Measurements from ENCODE around the gene PPARD. TPM values are rescaled to one million over a fixed set of nuclear protein-coding genes. Genes with fewer than 3 reads are reported as not detected.

Gene PPARD
- 7.3 and 10.0 TPM in 2 replicates for total RNA-seq

DNA sequence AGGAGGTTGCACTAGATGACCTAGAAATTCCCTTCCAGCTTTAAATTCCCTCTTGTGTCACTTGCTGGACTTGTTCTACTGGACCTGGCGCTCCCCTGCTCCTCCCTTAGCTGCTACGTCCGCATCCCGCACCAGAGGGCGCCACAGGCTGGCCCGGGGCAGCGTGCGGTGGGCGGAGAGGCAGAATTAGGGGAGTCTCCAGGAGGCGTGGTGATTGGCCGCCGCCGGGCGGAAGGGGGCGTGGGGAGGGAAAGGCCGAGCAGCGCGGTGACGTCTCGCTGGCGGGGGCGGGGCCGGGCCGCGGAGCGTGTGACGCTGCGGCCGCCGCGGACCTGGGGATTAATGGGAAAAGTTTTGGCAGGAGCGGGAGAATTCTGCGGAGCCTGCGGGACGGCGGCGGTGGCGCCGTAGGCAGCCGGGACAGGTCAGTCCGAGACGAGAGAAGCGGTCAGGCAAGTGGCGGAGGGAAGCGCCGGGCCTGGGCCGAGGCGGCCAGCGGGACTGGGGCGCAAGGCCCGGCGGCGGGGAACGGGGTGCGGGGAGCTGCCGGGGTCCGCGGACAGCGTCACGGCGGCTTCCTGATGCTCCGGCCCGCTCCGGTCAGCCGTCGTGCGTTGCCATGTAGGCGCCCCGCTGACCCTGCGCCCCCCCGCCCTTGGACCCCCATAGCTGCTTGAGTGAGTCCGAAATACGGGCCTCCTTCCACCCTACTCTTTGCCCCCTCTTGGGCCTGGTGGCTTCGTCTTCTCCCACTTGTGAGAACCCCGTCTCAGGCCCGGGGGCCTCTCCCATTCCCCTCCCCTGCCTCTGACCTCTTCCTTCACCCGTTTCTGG is at the start of gene PPARD:
Gene PPARD, plus strand, starts transcription at position 301 of the 834 bp plus-strand sequence. CDS start 68,530 bp downstream, outside the sequence.

DNA sequence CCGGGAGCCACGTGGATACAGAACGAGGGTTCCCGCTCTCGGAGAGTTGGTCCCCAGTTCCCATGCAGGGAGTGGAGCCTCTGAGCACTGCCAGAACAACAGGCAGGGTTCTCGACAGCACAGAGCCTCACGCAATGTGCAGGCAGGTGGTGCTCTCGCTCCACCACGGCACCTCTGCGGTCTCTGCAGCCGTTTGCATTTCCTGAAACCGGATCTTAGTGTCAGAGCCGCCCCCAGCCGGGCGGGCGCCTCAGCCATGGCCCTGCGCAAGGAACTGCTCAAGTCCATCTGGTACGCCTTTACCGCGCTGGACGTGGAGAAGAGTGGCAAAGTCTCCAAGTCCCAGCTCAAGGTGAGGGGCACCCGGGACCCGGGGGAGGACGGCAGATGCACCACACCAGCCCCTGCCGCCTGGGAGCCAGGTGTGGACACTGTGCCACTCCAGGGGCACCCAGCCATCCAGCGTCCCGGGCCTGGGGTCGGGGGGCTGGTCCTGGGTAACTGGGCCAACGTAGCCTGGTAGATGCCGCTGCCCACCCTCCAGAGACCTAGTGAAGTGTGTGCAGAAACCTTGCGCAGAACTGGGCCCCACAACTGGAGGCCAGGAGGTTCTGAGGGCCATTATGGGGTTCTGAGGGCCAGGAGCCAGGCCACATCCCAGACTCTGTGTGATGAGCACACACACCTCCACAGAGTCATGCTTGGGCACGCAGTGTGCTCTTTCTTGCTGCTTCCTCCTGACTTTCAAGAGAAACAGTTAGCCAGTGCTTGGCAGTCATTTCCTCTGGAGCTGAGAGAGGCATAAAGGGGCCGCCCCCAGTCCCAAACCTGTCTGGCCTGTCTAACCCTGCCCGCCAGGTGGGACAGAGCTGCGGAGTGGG is 44.5 kb upstream of the PPARD start, which contains the start of gene DEF6:
Gene DEF6, plus strand, starts transcription at position 218 of the 881 bp plus-strand sequence. Its CDS starts 39 bp downstream, at position 257.

DNA sequence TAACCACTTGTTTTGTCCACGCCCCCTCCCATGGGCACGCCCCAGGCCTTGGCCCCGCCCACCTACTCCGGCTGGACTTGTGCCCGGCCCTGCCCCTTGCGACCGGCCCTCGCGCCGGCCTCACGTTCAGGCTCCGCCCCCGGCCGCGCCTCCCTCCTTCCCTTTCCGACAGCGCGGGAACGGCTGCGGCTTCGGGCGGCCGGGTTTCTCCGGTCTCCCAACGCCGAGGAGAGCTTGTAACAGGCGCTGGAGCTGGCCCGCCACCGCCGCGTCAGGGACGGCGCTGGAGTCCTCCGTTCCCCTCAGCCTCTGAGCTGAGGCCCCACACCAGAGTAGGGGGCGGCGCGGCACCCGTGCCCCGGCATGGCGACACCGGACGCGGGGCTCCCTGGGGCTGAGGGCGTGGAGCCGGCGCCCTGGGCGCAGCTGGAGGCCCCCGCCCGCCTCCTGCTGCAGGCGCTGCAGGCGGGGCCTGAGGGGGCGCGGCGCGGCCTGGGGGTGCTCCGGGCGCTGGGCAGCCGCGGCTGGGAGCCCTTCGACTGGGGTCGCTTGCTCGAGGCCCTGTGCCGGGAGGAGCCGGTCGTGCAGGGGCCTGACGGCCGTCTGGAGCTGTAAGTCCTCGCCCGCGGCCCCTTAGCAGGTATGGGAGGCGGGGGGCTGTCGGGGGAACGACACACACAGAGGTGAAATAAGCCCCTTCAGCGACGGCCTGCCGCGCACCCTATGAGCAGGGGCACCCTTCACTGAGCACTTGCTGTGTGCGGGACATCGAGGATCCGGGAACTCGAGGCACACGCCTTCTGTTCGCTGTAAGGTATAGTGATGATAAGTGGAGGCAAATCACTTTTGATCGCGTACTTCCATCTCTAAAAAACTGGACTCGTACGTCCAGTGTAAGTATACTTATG is 110.1 kb downstream of the PPARD start, which contains the start of gene FANCE:
Gene FANCE, plus strand, starts transcription at position 156 of the 908 bp plus-strand sequence. Its CDS starts 208 bp downstream, at position 364.

DNA sequence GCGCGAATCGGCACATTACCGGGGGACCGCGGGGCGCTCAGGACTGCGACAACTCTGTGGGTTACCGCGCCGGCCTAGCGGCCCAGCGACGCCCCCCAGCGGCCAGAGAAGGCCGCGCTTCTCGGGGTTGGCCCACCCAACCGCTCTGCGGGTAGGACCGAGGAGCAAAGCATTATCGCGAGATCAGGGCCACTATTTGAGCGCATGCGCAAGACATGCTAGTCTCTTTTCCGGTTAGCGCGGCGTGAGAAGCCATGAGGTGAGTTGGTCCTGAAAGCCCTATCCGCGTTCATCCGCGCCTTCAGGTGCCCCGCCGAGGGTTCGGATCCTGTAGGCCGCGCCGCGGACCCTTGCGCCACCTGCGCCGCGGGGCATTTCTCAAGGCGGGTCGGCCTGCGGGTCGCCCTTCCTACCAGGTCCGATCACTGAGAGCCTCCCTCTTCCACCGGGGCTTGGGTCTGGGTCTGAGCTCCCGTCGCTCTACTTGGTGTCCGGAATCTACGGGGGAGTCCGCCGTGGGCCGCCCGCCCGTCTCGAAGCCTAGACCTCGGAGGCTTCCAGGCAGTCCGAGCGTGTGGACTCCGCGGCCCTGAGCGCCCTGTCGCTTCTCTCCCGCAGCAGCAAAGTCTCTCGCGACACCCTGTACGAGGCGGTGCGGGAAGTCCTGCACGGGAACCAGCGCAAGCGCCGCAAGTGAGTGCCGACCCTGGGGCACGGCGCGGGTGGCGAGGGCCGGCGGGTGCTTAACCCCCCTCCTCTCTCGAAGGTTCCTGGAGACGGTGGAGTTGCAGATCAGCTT is 126.0 kb downstream of the PPARD start, which contains the start of gene RPL10A:
Gene RPL10A, plus strand, starts transcription at position 221 of the 799 bp plus-strand sequence. Its CDS starts 34 bp downstream, at position 255.

Other genes with a start within 250 kb of the PPARD start
- gene TCP11, start 201.2 kb upstream of the PPARD start, total RNA-seq, result 0.13 and 0.25 TPM in 2 replicates
- gene SCUBE3, start 128.6 kb upstream of the PPARD start, total RNA-seq, result 2.5 and 9.2 TPM in 2 replicates
- 17.8 and 21.8 TPM in 2 replicates for gene ZNF76, start 82.8 kb upstream of the PPARD start, total RNA-seq
- gene DEF6, start 44.7 kb upstream of the PPARD start, total RNA-seq, result under 0.01 and 0.19 TPM in 2 replicates
- 4.0 and 6.6 TPM in 2 replicates for gene FANCE, start 109.8 kb downstream of the PPARD start, total RNA-seq
- 1,863 and 1,949 TPM in 2 replicates for gene RPL10A, start 125.8 kb downstream of the PPARD start, total RNA-seq
- 6.9 and 7.0 TPM in 2 replicates for gene TEAD3, start 154.5 kb downstream of the PPARD start, total RNA-seq
- not detected in 2 replicates for gene TULP1, start 170.3 kb downstream of the PPARD start, total RNA-seq

Data from aortic smooth muscle cell (primary cell).